Jurkat, Clone E6-1 (cell line): Measurements from ENCODE around the gene NLGN3. TPM values are rescaled to one million over a fixed set of nuclear protein-coding genes. Genes with fewer than 3 reads are reported as not detected.

Source experiments
- DNase-seq: peaks from one replicate; pipeline ENCODE4 v3.0.0-alpha.2; 2011; ENCODE audit warnings: low read depth, low spot score
- H3K4me3 ChIP-seq: 2 replicates; pipeline ENCODE4 v1.5.1; 2011; ENCODE audit warnings: mild to moderate bottlenecking, low read length, control low read depth, moderate library complexity
- polyA plus RNA-seq: library from polyadenylated mRNA; unstranded; fragments of >200 nt; gene quantifications from one replicate; pipeline ENCODE4 v1.2.1, GENCODE V29; 2012; ENCODE audit warnings: missing spikeins; ENCODE audit not compliant: insufficient read length, insufficient read depth

Gene NLGN3
- 2.2 TPM for polyA plus RNA-seq

DNA sequence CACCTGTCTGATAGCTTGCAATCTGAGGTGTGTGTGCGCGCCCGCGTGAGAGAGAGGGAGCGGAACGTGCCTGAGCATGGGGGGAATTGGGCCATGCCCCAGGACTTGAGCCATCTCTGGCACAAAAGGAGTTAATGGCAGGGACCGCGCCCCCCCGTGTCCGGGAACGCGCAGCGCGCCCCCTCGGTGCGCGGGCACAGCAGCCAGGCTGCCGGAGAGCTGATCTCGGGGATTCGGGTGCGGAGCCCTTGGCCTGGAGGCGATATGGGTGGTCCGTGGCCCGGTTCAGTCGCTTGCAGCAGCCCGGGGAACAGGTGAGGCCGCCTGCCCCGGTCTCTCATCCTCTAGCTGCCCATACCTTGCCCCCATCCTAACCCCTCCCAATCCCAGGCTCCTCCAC lies at the start of gene NLGN3:
TSS of gene NLGN3 (plus strand) at position 191 of the 400 bp plus-strand sequence. CDS start 2,909 bp downstream, outside the sequence.
- no peak within 1 kb of the TSS for H3K4me3 ChIP-seq
- no peak for DNase-seq

DNA sequence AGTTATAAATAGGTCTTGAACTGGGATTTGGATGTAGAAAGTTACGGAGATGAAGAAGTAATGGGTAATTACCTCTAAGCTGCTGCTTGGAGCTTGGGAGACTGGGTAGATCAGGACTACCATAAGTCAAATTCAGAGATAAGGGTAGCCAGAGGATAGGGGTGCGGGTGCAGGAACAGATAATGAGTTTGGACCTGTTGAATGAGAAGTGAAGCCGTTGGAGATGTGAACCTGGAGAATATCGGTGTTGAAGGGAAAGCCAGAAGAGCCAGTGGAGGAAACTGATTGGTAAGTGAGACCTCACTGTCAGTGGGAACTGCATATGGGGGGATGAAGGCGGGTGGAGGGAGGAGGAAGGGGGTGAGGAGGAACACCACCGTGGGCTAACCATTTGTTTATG lies 49.6 kb upstream of the NLGN3 start:
- DNase-seq: no peak

DNA sequence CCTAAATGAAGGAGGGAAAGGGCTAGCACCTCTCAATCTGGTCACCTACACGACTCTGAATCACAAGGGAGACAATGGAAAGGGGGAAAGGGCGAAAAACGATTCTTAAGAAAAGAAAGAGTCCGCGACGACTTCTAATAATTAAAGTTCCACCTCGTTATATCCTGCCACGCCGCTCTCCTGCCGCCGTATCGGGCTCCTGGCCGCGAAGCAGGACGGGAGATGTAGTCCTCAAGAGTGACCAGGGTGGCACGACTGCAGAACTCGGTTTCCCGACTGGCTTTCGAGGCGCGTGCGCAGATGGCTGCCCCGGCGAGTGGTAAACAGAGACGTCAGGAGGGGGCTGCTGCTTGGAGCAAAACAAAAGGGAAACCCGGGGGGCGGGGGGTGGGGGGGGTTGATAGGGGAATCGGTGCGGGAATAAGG lies 49.1 kb upstream of the NLGN3 start, which contains the start of gene FOXO4:
TSS of gene FOXO4 (plus strand) at position 297 of the 426 bp plus-strand sequence. CDS start 678 bp downstream, outside the sequence.
- H3K4me3 ChIP-seq: peak within 1 kb of the TSS; percentile 56
- peak; percentile 82 for DNase-seq

More for the DNA sequence above, 49.6 kb upstream of the NLGN3 start:
- peak overlapping the region; percentile 56 for H3K4me3 ChIP-seq

DNA sequence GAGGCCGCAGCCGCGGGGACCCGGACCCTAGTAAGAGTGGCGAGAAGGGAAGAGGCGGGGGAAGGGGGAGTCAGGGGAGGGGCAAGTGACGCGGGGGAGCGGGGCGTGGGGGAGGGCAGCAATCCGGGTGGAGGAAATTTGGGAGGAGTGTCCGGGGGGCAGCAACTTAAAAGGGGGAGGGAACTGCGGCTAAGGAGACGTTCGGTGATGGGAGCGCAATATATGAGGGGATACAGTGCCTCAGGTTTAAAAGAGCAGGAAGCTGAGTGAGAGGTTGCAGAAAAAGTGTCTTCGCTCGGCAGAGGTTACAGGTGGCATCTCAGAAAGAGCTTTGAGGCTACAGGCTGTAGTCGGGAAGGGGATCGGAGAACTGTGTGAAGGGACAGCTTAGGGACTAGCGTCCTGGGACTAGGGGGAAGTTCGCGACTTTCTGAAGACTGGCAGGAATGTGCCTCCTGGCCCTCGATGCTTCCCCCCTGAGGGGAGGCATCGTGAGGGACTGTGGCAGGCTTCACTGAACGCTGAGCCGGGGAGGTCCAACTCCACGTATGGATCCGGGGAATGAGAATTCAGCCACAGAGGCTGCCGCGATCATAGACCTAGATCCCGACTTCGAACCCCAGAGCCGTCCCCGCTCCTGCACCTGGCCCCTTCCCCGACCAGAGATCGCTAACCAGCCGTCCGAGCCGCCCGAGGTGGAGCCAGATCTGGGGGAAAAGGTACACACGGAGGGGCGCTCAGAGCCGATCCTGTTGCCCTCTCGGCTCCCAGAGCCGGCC lies 48.5 kb upstream of the NLGN3 start:
- peak; percentile 78 for DNase-seq
- peak overlapping the region; percentile 56 for H3K4me3 ChIP-seq

DNA sequence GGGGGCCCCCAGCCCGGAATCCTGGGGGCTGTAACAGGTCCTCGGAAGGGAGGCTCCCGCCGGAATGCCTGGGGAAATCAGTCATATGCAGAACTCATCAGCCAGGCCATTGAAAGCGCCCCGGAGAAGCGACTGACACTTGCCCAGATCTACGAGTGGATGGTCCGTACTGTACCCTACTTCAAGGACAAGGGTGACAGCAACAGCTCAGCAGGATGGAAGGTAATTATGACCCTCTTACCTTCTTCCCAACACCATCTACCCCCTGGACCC lies 47.9 kb upstream of the NLGN3 start:
- no peak for DNase-seq
- peak overlapping the region; percentile 56 for H3K4me3 ChIP-seq

DNA sequence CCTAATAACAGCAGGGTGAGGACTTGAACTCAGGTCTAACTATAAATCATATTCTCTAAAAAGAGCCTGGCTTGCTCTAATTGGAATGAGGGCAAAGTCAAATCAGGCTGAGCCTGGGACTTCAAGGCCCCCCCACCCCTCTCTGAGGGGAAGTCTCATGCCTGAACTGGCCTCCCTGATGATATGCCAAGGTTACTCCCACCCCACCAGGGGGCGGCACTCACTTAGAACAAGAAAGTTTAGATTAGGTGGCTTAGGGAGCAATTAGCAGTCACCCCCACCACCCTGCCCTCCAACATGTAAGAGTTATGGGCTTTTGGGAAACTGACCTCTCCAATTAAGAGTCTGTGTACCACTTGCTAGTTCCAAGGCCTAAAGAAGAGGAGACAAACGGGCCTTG lies 46.3 kb upstream of the NLGN3 start:
- peak; percentile 64 for DNase-seq
- H3K4me3 ChIP-seq: no peak overlapping the region

DNA sequence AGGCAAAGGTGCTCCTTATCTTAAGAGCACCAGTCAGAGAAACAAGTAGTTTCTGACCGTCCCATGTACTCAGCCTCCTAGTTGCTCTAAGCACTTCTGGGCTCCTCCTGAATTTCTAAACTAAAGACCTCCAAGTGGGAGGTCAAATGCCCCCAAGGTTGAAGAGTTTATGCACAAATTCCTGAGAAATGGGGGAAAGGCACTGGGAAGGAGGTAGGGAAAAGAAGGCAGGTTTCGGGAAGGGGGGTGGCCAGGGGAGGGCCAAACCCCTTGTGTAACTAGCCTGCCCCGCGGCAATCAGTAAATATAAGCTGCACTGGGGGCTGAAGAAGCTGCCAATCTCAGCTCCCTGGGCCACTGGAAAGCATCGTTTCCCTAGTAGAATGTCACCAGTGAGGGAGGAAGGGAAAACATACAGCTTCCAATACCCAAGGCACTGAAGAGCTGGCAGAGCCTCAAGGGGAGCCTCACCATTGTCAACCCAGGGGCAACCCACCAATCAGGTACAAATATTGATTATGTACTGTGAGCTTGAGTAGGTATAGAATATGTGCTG lies 45.6 kb upstream of the NLGN3 start:
- no peak for DNase-seq
- H3K4me3 ChIP-seq: no peak overlapping the region

DNA sequence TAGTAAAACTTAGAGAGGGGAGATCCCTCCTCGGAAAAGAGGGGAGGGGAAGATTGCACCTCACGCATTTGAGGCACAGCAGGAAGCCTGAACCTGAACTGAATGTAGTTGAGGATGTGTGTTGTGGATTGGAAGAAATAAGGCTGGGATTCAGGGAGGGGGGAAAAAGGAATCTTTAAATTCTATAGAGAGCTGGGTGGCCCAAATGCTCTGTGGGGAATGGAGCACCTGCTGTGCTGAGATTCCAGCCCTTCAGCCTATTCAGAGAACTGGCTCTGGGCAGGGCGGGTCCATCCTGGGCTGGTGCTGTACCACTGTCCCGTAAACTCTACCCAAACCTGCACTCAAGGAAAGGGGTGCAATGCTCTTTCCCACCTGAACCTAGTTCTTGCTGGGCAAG lies 44.9 kb upstream of the NLGN3 start:
- no peak for DNase-seq
- H3K4me3 ChIP-seq: no peak overlapping the region

DNA sequence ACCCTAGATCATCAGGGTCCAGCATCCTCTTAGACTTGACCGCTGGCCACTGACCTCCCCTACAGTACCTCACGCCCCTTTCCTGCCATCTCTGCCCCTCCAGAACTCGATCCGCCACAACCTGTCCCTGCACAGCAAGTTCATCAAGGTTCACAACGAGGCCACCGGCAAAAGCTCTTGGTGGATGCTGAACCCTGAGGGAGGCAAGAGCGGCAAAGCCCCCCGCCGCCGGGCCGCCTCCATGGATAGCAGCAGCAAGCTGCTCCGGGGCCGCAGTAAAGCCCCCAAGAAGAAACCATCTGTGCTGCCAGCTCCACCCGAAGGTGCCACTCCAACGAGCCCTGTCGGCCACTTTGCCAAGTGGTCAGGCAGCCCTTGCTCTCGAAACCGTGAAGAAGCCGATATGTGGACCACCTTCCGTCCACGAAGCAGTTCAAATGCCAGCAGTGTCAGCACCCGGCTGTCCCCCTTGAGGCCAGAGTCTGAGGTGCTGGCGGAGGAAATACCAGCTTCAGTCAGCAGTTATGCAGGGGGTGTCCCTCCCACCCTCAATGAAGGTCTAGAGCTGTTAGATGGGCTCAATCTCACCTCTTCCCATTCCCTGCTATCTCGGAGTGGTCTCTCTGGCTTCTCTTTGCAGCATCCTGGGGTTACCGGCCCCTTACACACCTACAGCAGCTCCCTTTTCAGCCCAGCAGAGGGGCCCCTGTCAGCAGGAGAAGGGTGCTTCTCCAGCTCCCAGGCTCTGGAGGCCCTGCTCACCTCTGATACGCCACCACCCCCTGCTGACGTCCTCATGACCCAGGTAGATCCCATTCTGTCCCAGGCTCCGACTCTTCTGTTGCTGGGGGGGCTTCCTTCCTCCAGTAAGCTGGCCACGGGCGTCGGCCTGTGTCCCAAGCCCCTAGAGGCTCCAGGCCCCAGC lies 43.8 kb upstream of the NLGN3 start:
- H3K4me3 ChIP-seq: no peak overlapping the region
- DNase-seq: no peak

DNA sequence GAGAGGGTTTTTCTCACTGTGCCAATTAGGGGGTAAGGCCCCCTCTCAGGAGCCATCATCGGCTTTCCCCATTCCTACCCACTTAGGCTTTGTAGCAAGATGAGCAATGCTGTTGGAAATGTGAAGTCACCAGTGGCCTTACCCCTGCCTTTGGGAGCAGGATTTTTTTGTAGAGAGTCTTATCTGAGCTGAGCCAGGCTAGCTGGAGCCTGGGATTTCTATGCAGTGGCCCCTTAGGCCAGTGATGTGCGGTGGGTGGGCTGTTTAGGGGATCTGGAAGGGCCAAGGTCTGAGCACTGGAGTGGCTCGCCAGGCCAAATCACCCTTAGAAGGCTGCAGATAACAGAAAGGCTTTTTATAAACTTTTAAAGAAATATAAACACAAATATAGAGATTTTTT lies 42.3 kb upstream of the NLGN3 start:
- no peak overlapping the region for H3K4me3 ChIP-seq
- no peak for DNase-seq

DNA sequence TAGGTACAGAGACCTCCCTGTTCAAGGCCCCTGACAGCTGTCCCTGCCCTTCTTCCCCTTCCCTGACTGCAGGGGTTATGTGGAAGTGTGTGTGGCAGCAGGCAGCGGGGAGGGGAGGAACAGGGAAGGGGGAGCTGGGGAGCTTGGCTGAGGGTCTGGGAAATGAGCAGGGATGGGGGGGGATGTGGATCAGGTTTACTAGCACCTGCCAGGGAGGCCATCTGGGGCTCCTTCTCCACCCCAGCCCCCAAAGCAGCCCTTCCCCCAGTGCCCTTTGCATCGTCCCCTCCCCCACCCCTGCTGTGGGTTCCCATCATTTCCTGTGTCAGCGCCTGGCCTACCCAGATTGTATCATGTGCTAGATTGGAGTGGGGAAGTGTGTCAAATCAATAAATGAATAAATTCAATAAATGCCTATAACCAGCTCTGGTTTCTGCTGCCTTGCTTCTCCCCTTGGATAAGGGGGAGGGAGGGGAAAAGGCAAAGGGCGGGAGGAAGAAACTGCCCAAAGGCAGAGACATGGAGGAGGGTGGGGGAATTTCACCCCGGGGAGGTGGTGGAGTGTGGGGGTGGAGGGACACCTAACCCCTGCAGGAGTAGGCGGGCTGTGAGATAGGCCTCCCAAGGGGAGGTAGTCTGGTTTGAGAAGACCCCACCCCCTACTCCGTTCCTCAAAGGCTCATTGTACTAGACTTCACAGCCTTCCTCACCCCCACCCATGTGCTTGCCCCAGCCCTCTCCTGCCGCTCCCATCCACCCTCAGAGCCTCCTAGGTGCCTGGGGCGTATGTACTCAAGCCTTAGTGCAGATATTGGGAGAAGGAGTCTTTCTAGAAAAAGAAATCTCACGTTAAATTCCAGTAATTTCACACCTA lies 41.3 kb upstream of the NLGN3 start:
- H3K4me3 ChIP-seq: peak overlapping the region; percentile 53
- peak; percentile 86 for DNase-seq

DNA sequence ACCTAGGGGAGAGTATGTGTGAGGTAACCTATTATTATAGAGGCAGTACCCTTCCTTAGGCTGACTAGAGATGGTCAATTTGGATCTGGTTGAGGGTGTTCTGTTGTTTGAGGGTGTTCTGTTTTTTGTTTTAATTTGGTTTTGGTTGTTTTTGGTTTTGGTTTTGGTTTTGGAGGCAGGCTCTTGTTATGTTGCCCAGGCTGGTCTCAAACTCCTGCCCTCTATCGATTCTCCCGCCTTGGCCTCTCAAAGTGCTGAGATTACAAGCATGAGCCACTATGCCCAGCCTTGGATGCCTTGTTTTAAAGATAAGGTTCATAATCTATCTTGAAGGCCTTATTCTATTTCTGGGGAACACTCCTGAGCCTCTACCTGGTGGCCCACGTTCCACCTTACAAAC lies 39.0 kb upstream of the NLGN3 start:
- no peak for DNase-seq
- H3K4me3 ChIP-seq: no peak overlapping the region

DNA sequence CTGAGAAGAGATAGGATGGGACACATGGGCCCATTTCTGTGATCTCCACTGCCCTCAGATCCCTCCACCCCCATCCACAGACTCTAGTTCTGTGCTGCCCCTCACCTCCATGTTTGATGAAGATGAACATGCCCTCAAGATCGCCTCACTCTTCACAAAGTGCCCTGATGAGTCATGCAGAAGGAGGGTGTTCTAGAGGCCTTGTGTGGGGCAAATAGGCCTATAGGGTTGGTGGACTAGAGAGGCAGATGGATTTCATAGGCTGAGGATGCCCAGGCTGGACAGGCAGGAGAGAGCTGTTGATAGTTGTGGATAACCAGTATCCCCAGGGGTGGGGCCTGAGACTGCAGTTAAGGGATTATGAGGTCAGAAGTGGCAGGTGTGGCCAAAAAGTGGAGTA lies 38.2 kb upstream of the NLGN3 start, which contains the start of gene CXorf65:
TSS of gene CXorf65 (minus strand) at position 314 of the 400 bp plus-strand sequence. CDS start at position 130, 184 bp downstream.
- peak within 1 kb of the TSS; percentile 87 for H3K4me3 ChIP-seq

DNA sequence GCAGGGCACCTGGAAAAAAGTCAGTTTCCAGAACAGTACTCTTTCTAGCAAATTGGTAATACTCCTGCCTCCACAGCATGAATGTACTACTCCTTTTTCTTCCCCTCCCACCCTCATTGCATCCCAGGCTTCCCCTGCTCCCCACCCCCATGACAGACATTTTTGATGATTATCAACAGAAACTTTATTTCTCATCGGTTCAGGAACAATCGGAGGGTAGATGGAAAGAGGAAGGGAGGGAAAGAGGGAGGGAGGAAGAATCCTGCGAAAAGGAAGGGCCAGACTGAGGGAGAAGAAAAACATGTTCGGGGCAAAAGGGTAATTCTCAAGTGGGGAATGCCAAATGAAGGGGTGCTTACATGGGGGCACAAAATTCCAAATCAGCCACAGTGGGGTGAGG lies 37.4 kb upstream of the NLGN3 start:
- H3K4me3 ChIP-seq: peak overlapping the region; percentile 87; the same call in 1 of the 2 replicates
- no peak for DNase-seq

More for the DNA sequence above, 38.2 kb upstream of the NLGN3 start, which contains the start of gene CXorf65:
- no peak for DNase-seq

DNA sequence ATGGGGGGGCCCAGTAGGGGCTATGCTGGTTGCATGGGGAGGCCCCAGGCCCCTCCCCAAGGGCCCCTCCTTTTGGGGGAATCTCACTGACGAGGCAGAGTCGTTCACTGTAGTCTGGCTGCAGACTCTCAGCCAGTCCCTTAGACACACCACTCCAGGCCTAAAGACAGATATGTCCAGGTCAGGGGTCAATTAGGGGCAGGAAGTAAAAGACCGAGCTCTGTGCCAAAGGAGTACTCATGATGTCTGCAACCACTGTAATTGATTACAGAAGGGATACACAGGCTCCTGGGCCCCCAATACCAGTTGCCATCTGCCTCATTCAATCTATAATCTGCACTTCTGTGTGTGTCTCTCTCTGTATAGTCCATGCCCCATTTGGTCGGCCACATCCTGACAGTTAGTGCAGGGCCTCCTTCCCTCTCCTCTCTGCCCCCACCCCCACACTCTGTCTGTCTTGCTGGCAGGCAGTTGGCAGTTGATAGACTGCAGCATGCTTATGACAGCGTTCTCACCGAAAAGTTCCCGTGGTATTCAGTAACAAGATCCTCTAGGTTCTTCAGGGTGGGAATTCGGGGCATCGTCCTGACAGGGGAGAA lies 36.8 kb upstream of the NLGN3 start:
- H3K4me3 ChIP-seq: peak overlapping the region; percentile 87

DNA sequence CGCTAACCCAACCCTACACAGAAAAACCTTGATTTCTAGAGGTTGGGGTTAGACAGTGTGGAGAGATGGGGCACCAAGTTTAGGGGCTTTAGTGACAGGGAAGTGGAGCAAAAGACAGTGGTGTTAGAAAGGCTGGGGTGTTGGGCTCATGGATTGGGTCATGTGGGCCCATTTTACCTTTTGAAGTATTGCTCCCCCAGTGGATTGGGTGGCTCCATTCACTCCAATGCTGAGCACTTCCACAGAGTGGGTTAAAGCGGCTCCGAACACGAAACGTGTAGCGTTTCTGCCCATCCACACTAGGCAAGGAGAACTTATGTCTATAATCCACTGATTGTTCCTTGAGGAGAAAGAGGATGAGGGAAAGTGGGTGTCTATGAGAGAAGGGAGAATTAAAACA lies 35.6 kb upstream of the NLGN3 start:
- DNase-seq: no peak
- H3K4me3 ChIP-seq: peak overlapping the region; percentile 87

More for the DNA sequence above, 36.8 kb upstream of the NLGN3 start:
- DNase-seq: peak; percentile 81

DNA sequence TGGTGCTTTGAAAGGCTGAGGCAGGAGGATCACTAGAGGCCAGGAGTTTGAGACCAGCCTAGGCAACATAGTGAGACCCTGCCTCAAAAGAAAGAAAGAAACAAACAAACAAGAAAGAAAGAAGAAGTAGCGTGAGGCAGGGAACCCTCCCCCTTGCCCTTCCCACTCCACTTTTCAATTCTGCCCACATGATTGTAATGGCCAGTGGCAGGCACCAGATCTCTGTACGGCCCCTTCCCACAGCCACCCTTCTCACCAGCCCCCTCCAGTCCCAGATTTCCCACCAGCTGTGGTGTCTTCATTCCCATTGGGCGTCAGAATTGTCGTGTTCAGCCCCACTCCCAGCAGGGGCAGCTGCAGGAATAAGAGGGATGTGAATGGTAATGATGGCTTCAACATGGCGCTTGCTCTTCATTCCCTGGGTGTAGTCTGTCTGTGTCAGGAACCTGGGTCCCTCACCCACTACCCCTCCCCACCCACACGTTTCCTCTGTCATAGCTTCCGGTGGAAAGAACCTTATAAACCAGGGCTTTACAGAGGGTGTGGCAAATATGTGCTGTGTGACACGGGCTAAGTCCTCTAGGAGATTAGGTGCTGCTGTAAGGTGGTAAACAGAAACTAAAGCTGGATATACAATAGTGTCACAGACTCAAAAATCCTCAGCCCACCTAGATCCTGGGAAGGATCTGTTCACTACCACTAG lies 33.3 kb upstream of the NLGN3 start, which contains the start of gene IL2RG:
TSS of gene IL2RG (minus strand) at position 437 of the 703 bp plus-strand sequence. CDS start at position 399, 38 bp downstream.
- peak within 1 kb of the TSS; percentile 87 for H3K4me3 ChIP-seq
- DNase-seq: peak; percentile 92
